NCI-H1105 treated with DMSO at 0.1 percent for 48 hours (cell line): Measurements from ENCODE around the gene CILP2.

Source experiments
- DNase-seq: peaks from one replicate; lab custom pipeline; 2025; lab: John Stamatoyannopoulos, UW

Gene CILP2

DNA sequence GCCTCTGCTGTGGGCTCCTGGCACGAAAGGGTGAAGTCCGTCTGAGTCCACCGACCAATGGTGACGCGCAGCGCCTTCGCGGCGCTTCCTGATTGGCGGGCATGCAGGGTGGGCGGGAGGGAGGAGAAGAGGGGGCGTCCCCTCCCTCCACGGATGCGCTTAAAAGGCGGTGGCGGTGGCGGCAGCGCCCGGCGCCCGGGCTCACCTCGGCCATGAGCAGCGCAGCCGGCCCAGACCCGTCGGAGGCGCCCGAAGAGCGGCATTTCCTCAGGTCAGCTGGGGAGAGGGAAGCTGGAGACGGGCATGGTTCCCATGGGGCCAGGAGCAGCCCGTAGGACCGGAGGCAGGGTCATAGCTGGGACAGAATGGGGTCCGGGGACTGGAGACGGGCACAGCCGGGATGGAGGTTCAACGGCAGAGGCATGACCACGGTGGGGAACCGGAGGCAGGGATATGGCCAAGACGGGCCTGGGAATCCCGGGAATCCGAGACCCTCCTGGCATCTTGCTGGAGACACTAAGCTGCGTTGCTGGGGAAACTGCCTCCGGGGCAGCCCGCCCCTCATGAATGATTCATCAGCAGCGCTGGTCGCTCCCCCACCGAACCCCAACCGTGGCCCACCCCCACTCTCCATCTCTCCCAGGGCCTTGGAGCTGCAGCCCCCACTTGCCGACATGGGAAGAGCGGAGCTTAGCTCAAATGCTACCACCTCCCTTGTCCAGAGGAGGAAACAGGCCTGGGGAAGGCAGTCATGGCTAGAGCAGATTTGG is 9.2 kb upstream of the CILP2 start, which contains the start of gene YJEFN3:
YJEFN3 (plus strand) TSS at position 191 of the 770 bp plus-strand sequence; CDS start at position 213, 22 bp downstream.
- peak; percentile 82 for DNase-seq

- no peak for DNase-seq
These were observed 8.2 kb upstream of the CILP2 start for GRCh38 chr19:19529783-19530422.

- no peak for DNase-seq
These were observed 7.7 kb upstream of the CILP2 start for GRCh38 chr19:19530423-19530804.

- no peak for DNase-seq
These were observed 7.2 kb upstream of the CILP2 start for GRCh38 chr19:19530889-19531288.

DNA sequence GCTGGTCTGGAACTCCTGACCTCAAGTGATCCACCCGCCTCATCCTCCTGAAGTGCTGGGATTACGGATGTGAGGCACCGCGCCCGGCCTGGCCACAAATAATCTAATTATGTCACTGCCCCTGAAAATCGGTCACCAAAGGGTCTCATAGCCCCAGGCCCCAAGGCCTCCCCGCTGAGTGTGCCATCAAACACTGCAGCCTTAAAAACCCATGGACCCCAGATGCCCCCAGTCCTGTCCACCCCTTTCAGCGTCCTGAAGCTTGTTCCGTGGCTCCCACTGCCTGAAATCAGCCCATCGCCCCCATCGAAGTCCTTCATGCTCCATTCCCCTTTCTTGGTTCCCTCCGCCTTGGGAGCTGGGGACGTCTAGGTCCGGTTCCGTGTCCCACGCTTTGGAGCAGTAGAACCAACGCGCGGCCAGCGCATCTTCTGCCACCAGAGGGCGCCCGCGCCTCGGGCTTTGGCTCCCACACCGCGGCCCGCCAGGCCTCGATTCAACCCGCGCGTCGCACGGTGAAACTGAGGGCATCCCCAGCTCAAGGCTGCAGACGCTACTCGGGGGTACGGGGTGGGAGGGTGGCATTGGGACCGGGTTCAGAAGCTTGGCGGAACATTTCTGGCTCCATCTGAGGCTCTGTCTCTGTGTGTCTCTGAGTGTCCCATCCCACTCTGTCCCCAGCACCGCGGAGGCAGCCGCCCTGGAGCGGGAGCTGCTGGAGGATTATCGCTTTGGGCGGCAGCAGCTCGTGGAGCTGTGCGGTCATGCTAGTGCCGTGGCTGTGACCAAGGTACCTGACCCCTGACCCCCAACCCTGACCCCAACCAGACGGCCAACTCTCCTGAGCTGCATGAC is 5.9 kb upstream of the CILP2 start:
- DNase-seq: peak; percentile 39

DNA sequence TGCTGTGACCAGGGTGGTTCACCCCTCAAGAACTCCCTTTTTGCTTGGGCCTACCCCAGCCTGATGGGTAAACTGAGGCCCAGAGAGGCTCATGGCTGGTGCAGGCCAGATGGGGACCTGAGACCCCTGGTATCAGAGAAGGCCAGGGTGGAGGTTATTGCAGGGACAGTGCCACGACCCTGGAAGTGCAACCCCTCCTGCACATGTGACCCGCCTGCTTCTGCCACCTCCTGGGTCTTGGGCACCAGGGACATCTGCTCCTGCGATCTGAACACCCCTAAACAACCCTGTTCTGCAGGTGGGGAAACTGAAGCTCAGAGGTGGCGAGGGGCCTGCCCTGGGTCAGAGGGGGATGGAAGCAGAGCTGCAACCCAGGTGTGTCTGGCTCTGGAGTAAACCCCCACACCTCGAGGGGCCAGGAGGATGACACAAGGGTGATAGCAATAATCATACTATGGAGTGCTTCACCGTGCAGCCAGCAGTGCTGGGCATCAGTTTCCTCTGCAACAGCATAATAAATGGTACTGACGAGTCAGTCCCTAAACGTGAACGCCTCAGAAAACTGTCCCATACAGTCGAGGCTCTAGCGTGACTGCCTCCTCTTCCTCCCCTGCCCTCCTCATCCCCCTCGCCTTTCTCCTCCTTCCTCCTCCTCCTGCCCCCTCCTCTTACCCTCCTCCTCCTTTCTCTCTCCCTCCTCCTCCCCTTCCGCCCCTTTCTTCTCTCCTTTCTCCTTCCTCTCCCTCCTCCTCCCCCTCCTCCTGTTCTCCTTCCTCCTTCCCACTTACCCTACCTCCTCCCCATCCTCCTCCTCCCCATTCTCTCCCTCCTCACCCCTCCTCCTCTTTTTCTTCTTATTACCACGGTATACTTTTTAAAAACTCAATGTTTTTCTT is 5.0 kb upstream of the CILP2 start:
- DNase-seq: no peak

GRCh38 chr19:19533841-19534240 is 4.2 kb upstream of the CILP2 start:
- DNase-seq: no peak

DNA sequence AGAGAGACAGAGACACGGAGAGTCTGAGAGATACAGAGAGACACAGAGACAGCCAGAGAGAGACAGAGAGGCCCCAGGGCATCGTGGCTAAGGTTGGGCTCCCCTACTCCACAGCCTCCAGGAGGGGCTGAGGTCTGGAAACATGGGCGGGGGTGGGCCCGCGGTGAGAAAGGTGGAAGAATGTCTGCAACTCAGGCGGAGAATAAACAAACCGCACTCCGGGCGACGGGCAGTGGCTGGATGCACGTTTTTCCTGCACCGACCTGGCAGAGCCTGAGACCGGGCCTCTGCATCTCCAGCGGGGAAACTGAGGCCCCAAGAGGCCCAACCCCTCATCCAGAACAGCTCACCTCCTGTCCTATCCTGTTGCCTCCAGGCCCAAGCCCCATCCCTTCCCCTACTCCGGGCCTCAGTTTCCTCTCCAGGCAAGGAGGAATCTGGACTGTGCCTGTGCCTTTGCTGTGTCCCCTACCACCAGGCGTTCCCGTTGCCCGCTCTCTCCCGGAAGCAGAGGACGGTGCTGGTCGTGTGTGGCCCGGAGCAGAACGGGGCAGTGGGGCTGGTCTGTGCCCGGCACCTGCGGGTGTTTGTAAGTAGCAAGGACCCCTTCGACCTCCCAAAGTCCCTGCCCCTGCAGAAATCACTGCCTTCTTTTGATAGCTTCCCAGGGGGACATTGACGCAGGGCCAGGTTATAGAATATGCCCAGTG is 3.4 kb upstream of the CILP2 start:
- DNase-seq: no peak

DNA sequence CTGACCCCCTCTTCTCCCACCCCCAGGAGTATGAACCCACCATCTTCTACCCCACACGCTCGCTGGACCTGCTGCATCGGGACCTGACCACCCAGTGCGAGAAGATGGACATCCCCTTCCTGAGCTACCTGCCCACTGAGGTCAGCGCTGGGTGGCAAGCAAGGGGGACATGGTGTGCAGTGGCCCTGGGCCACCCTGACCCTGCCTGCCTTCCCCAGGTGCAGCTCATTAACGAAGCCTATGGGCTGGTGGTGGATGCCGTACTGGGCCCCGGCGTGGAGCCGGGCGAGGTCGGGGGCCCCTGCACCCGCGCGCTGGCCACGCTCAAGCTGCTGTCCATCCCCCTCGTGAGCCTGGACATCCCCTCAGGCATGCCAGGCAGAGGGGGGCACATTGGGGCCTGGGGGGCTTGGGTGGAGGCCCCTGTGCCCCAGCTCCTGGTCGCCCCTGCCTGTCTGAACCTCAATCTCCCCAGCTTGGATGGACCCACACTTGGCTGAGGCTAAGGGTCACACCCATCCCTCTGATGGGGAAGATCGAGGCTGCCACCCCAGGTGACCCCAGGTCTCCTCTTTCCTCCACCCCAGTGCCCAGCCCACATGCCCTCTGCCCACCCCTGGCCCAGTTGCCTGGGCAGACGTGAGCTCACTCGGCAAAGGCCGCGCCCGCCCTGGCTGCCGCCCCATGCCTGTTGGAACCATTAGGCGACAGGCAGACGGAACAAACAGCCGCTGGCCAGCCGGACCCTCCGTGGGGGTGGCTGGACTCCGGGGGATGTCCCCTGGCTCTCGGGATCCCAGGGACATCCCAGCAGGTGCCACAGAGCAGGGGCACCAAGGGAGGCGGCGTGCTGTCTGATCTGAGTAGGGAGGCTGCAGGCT is 2.5 kb upstream of the CILP2 start:
- no peak for DNase-seq

GRCh38 chr19:19537075-19538048 is 703 bp upstream of the CILP2 start:
- peak; percentile 39 for DNase-seq

- DNase-seq: no peak
These were observed 711 bp downstream of the CILP2 start for GRCh38 chr19:19538785-19539166.

DNA sequence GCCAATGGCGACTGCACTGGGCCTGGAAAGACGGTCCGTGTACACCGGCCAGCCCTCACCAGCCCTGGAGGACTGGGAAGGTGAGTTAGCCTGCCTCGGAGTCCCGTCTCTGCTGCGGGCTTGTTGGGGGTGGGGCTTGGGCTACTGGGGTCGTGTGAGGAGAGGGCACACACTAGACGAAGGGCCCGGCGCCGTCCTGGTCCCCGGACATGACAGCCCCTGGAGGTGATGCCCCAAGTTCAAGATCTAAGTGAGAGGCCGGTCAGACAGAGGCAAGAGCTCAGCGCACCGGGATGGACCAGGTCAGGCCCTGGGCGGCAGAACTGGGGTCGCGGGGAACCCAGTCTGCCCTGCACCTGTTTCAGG is 1.6 kb downstream of the CILP2 start:
- no peak for DNase-seq

- no peak for DNase-seq
These were observed 2.1 kb downstream of the CILP2 start for GRCh38 chr19:19540064-19540714.

- DNase-seq: no peak
These were observed 2.9 kb downstream of the CILP2 start for GRCh38 chr19:19540715-19541515.

- no peak for DNase-seq
These were observed 3.6 kb downstream of the CILP2 start for GRCh38 chr19:19541616-19542015.

DNA sequence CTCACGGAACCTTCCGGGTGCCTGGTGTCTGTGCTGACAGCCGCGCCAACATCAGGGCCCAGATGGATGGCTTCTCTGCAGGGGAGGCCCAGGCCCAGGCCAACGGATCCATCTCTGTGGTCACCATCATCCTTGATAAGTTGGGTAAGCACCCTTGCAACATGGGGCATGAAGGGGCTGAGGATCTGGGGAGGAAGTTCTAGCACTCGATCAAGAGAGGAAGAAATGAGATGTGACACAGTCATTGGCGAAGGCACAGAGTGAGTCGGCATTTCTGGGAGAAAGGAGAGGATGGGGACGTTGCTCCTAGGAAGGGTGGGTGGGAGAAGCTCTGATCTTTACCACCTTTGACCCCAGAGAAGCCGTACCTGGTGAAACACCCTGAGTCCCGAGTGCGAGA is 4.4 kb downstream of the CILP2 start:
- DNase-seq: no peak

DNA sequence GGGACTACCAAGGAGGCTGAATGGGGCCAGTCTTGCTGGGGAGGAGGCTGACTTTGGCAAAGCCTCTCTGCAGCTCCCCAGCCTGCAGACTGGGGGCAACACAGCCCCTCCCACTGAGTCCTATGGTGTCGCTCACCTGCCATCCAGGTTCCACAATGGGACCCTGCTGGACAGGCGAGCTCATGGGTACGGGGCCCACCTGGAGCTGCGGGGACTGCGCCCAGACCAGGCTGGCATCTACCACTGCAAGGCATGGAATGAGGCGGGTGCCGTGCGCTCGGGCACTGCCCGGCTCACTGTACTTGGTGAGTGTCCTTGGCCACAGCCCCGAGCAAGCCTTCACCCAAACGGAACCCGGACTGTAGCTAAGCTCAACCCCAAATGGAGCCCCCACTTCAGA is 5.0 kb downstream of the CILP2 start:
- DNase-seq: no peak

DNA sequence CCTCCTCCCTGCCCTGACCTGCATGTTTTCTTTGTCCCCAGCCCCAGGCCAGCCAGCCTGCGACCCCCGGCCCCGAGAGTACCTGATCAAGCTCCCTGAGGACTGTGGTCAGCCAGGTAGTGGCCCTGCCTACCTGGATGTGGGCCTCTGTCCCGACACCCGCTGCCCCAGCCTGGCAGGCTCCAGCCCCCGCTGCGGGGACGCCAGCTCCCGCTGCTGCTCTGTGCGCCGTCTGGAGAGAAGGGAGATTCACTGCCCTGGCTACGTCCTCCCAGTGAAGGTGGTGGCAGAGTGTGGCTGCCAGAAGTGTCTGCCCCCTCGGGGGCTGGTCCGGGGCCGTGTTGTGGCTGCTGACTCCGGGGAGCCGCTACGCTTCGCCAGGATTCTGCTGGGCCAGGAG is 5.6 kb downstream of the CILP2 start:
- DNase-seq: no peak
